GM21526 (cell line): ENCODE measurements around the gene NINJ2.

Experiments
- ATAC-seq: cut with Tn5 transposase; IDR thresholded peaks from one replicate; pipeline ENCODE4 v1.9.1; 2021; ENCODE audit warnings: moderate library complexity; ENCODE audit not compliant: unreplicated experiment, low FRiP score

The NINJ2 gene

GRCh38 chr12:538731-539539, 124.3 kb downstream of the NINJ2 start:
- ATAC-seq: no peak

DNA sequence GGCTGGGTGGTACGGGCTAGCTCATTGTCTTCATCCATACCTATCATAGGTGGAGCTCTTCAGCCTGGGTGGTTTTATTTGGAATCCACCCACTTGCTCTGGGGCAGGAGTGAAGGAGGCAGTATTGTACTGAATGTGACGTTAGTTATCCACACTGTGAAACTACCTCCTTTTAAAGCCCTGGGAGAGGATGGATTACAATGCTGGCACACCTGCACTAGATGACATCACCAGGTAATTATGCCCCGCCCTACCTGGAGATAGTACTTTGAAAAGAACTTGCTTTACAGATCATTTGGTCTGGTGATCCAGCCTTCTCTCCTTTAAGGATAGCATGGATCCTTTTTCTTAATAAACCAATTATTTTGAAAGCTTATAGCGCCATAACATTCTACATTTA, 125.5 kb downstream of the NINJ2 start:
- no peak for ATAC-seq

GRCh38 chr12:536751-537245, 126.4 kb downstream of the NINJ2 start:
- ATAC-seq: no peak

DNA sequence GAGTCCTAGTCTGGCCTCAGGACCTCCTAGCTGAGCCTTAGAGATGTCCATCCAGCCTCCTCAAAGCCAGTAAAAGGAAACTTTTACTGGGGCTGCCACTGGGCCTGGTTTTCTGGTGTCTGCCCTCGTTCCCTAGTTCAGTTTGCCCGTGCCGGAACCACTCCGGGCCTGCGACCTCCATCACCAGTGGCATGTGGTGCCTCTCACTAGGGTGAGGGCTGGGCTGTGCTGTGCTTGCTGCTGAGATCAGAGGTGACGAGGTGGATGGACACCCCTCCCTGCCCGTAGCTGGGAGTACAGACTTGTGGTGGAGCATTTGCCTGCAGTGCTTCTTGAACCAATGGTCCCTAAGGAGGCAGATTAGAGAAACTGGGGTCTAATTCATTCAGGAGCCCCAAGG, 127.8 kb downstream of the NINJ2 start:
- ATAC-seq: no peak

GRCh38 chr12:534216-534615, 129.0 kb downstream of the NINJ2 start:
- ATAC-seq: no peak

GRCh38 chr12:533718-534117, 129.5 kb downstream of the NINJ2 start:
- no peak for ATAC-seq

GRCh38 chr12:532908-533565, 130.2 kb downstream of the NINJ2 start:
- no peak for ATAC-seq

- ATAC-seq: no peak
These were observed 131.2 kb downstream of the NINJ2 start for GRCh38 chr12:531951-532585.

GRCh38 chr12:530821-531220, 132.4 kb downstream of the NINJ2 start:
- ATAC-seq: no peak

GRCh38 chr12:530308-530707, 132.9 kb downstream of the NINJ2 start:
- ATAC-seq: no peak

DNA sequence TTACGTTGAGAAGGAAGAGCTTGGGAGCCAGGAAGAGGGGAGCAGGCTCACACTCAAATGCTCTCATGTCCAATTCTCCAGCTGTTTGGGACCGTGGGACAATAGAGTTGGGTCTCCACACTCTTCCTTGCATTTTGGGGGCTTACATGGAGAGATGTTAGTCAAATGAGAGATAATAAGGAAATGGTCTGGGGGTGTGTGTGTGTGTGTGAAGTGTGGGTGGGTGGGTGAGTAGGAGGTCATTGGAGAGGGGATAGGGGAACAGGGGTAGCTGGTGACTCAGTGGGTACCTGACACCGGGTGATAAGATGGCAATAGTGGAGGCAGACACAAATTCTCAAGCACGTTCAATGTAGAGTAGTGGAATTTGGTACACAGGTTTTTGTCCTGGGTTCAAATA, 135.5 kb downstream of the NINJ2 start:
- no peak for ATAC-seq

DNA sequence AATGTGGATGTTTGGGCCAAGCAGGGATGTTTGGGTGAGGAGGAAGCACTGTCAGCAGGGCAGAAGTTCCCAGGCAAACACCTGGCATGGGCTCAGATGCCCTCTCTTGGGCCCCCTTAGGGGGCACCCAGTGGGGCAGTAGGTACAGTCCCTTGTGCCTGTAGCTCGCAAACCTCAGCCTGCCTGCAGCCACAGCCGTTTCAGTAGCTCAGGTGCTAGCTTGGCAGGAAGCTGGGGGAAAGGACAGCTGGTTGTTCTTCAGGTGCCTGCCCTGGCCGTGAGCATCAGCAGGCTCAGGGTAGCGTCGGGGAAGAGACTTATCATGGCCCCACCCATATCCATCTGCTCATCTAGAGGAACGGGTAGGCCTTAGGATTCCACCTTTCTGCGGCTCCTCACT, 136.0 kb downstream of the NINJ2 start:
- no peak for ATAC-seq

- no peak for ATAC-seq
These were observed 137.2 kb downstream of the NINJ2 start for GRCh38 chr12:526089-526488.

GRCh38 chr12:524167-524951, 138.9 kb downstream of the NINJ2 start:
- ATAC-seq: no peak

DNA sequence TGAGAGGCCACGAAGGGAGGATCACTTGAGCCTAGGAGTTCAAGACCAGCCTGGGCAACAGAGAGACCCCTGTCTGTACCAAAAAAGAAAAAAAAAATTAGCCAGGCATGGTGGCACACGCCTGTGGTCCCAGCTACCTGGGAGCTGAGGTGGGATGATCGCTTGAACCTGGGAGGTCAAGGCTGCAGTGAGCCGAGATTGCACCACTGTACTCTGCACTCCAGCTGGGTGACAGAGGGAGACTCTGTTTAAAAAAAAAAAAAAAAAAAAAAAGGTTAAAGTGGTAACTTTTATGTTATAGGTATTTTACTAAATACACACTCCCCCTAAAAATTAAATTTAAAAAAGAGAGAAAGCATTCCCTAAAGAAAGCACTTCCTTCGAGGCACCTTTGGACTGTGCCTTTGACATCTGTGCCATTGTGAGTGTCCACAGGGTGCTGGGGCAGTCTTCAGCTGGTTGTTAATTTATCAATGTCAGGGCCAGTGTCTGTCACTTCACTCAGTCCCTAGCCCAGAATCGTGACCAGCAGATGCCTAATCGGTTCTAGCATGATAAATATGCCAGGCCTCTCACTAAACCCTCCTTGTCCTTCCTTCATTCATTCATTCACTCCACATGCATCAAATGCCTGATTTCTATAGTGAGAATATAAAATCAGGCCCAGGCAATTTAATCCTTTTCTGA, 140.4 kb downstream of the NINJ2 start:
- no peak for ATAC-seq

- ATAC-seq: no peak
These were observed 143.1 kb downstream of the NINJ2 start for GRCh38 chr12:520119-520518.

DNA sequence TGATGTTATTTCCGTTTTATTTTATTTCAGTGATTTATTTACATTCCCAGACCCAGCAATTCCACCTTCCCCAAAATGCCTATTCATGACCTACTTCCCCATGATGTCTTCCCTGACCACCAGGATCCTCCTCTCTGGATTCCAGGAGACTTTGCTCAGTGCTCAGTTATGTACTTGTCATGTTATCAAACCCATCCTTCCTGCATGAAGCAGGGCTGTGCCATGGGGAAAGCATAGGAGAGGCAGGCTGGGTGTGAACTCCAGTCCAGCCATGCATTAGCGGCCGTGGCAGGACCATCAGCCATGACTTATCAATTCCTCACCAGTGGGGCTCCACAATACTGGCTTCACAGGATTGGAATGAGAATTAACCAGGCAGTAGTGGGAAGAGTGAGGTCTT, 145.7 kb downstream of the NINJ2 start:
- no peak for ATAC-seq
